Uterus (tissue), 2 donors: Measurements from ENCODE around the gene PGAM5.

ENCODE experiments used
- POLR2A ChIP-seq, 2 donors: fragments of 450-650 bp; IDR thresholded peaks; one replicate each; pipeline ENCODE4 v1.6.1; 2016; ENCODE audit warnings: antibody characterized with exemption in 2 of 2, mild to moderate bottlenecking in 1 of 2, moderate library complexity in 1 of 2
- TF ChIP-seq, protein P1 (sequence below), 4 experiments: fragments of 200-600 bp in 2 of 4; fragments of 450-650 bp in 2 of 4; sonication (generic) in 2 of 4; IDR thresholded peaks; one replicate each; pipeline ENCODE4 v1.5.1; 2016 to 2019; ENCODE audit warnings: antibody characterized with exemption in 4 of 4, mild to moderate bottlenecking in 2 of 4, moderate library complexity in 1 of 4

DNA sequence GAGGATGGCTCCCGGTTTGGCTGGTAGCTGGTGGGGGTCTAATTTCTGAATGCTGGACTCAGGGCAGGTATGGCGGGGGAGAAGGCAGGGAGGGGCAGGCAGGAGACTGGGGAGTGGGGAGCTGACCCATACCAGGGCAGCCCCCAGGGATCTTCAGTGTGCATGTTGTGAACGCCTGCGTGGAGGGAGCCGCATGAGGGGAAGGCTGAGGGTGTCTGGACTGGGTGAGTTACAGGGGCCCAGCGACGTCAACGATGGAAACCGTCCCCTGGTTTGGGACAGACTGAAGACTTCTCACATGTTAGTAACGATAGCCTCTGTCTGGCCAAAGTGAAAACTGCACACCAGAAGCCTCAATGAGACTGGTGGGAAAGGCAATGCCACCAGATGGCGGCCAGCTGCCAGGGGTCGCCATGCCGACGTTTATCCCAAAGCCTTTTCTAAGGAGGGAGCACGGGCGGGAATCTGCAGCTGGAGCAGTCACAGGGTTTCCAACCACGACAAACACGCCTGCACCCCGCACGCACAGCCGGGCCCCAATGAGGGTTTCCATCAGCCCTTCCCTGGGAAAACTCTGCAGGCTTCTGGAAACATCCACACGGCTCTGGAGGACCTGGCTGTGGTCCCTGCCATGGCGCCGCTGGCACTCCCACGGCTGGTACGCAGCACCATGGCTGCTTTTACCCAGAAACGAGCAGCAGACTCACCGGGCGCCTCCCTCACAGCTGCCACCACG, 14.0 kb downstream of the PGAM5 start:
- TF ChIP-seq, protein P1, sequence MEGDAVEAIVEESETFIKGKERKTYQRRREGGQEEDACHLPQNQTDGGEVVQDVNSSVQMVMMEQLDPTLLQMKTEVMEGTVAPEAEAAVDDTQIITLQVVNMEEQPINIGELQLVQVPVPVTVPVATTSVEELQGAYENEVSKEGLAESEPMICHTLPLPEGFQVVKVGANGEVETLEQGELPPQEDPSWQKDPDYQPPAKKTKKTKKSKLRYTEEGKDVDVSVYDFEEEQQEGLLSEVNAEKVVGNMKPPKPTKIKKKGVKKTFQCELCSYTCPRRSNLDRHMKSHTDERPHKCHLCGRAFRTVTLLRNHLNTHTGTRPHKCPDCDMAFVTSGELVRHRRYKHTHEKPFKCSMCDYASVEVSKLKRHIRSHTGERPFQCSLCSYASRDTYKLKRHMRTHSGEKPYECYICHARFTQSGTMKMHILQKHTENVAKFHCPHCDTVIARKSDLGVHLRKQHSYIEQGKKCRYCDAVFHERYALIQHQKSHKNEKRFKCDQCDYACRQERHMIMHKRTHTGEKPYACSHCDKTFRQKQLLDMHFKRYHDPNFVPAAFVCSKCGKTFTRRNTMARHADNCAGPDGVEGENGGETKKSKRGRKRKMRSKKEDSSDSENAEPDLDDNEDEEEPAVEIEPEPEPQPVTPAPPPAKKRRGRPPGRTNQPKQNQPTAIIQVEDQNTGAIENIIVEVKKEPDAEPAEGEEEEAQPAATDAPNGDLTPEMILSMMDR (IDR thresholded peaks at IDR 0.05), result no peak
- TF ChIP-seq POLR2A (IDR thresholded peaks at IDR 0.05), result no peak
